AG09309 (cell line): Measurements from ENCODE around the gene LACTB.

Experiments
- DNase-seq: peaks from one replicate; pipeline ENCODE4 v3.0.0-alpha.2; 2010; ENCODE audit warnings: low read depth
- H3K4me3 ChIP-seq: 2 replicates; pipeline ENCODE4 v1.5.1; 2011; ENCODE audit warnings: mild to moderate bottlenecking, low read depth, low read length, moderate library complexity; ENCODE audit not compliant: control insufficient read depth
- CTCF ChIP-seq: IDR thresholded peaks from 2 replicates; pipeline ENCODE4 v1.5.1; 2011; ENCODE audit warnings: mild to moderate bottlenecking, low read depth, low read length, inconsistent platforms; ENCODE audit not compliant: insufficient read depth, control insufficient read depth; ENCODE audit errors: missing control alignments

LACTB gene

GRCh38 chr15:63186065-63186464 is 64.4 kb downstream of the LACTB start:
- TF ChIP-seq CTCF: no peak
- no peak overlapping the region for H3K4me3 ChIP-seq
- no peak for DNase-seq

GRCh38 chr15:63187589-63188226 is 66.0 kb downstream of the LACTB start:
- H3K4me3 ChIP-seq: no peak overlapping the region
- DNase-seq: no peak
- TF ChIP-seq CTCF: no peak

- peak overlapping the region; percentile 66 for H3K4me3 ChIP-seq
- TF ChIP-seq CTCF: no peak
- DNase-seq: no peak
Measured at GRCh38 chr15:63188247-63188925, 66.7 kb downstream of the LACTB start.

GRCh38 chr15:63188926-63189871 is 67.5 kb downstream of the LACTB start, which contains the start of gene RAB8B:
Gene RAB8B, plus strand, starts transcription at chr15:63189606. Its CDS starts 19 bp downstream, at chr15:63189625.
- DNase-seq: peak; percentile 68
- H3K4me3 ChIP-seq: peak within 1 kb of the TSS; percentile 67
- TF ChIP-seq CTCF: no peak

GRCh38 chr15:63189941-63190768 is 68.5 kb downstream of the LACTB start:
- peak overlapping the region; percentile 67 for H3K4me3 ChIP-seq
- no peak for TF ChIP-seq CTCF
- no peak for DNase-seq
